Kidney (tissue), 14 donors: Measurements from ENCODE around the gene FOXB2. TPM values are rescaled to one million over a fixed set of nuclear protein-coding genes. Genes with fewer than 3 reads are reported as not detected.
A peak's percentile ranks its signal among the peaks of the same experiment; 100 is the strongest.

Source experiments
- DNase-seq, 5 donors: peaks; one replicate each; pipeline ENCODE4 v3.0.0-alpha.2; 2013 to 2020
- FAIRE-seq: peaks from 2 replicates; lab custom pipeline; 2012; peaks lifted over from hg19 to GRCh38; lab: Jason Lieb, UNC
- H3K27ac ChIP-seq, 2 donors: one replicate each; pipeline ENCODE4 v1.7.0; 2013; ENCODE audit warnings: low read depth in 2 of 2, low read length in 2 of 2, inconsistent platforms in 1 of 2
- H3K27me3 ChIP-seq: one replicate; pipeline ENCODE4 v1.7.1; 2013; ENCODE audit warnings: low read length, inconsistent platforms; ENCODE audit not compliant: control insufficient read depth, insufficient read depth
- H3K36me3 ChIP-seq, 3 donors: one replicate each; pipeline versions ENCODE4 v1.7.0 to v1.7.1; 2013; ENCODE audit warnings: low read length in 3 of 3, control low read depth in 1 of 3, inconsistent platforms in 1 of 3; ENCODE audit not compliant: insufficient read depth in 3 of 3, control insufficient read depth in 2 of 3
- H3K4me1 ChIP-seq, 3 donors: one replicate each; pipeline versions ENCODE4 v1.7.0 to v1.7.1; 2013; ENCODE audit warnings: low read length in 3 of 3, inconsistent platforms in 1 of 3, low read depth in 1 of 3; ENCODE audit not compliant: control insufficient read depth in 2 of 3, insufficient read depth in 2 of 3
- H3K4me3 ChIP-seq, 3 donors: one replicate each; pipeline versions ENCODE4 v1.7.0 to v1.8.1; 2013; ENCODE audit warnings: low read length in 3 of 3, control low read depth in 1 of 3, inconsistent platforms in 1 of 3
- H3K9ac ChIP-seq, 3 donors: one replicate each; pipeline versions ENCODE4 v1.7.0 to v1.7.1; 2013; ENCODE audit warnings: low read length in 3 of 3, control low read depth in 1 of 3, inconsistent platforms in 1 of 3
- H3K9me3 ChIP-seq, 3 donors: one replicate each; pipeline versions ENCODE4 v1.7.0 to v1.7.1; 2013; ENCODE audit warnings: low read length in 3 of 3, control low read depth in 1 of 3, inconsistent platforms in 1 of 3; ENCODE audit not compliant: control insufficient read depth in 2 of 3, insufficient read depth in 1 of 3
- CTCF ChIP-seq: IDR thresholded peaks from 3 replicates; pipeline ENCODE4 v1.5.1; 2012; ENCODE audit warnings: mild to moderate bottlenecking, moderate library complexity, borderline replicate concordance; ENCODE audit not compliant: insufficient read depth; ENCODE audit errors: extremely low read depth
- intact Hi-C: fragments of 100-400 bp; cut with DNase I; formaldehyde crosslinking; loops from one replicate; pipeline ENCODE4 v1.11.1; 2022
- polyA plus RNA-seq: library from polyadenylated mRNA; stranded (reverse); fragments of 350-450 nt; fragmentation: Illumina TruSeq; extraction: RNeasy Lipid Tissue Mini Kit (QIAGEN cat#74804); gene quantifications from one replicate; pipeline ENCODE4 v1.2.3, GENCODE V29; 2014; ENCODE audit warnings: low read depth, low replicate concordance; ENCODE audit not compliant: insufficient read depth
- total RNA-seq: library from RNA; stranded (reverse); fragmentation: NEBNext Ultra II Directional; extraction: Animal tissue kit (Norgen Biotek cat#: 25700); gene quantifications from one replicate; pipeline ENCODE4 v1.2.1, GENCODE V29; 2021
- donor health status: control.
- donor health status: control.
- donor health status: control.
- donor health status: control.
- donor health status: control.
- donor health status: DM: yes; HTN: yes; CAD: no.
- donor health status: Normal renal cell carcinoma (clear cell type).

Gene FOXB2
- total and polyA plus RNA-seq, 2 donors from 2014 or later, result not detected

- intact Hi-C loops, result no loop called here
Observed at GRCh38 chr9:77003366-77003765, 16.1 kb upstream of the FOXB2 start.

GRCh38 chr9:77005216-77005615 is 14.2 kb upstream of the FOXB2 start:
- H3K27ac ChIP-seq, result no peak overlapping the region
- no peak overlapping the region for H3K9ac ChIP-seq
- FAIRE-seq, result no peak
- no peak overlapping the region for H3K4me3 ChIP-seq
- H3K9me3 ChIP-seq, result no peaks in the 10 kb centered on the region
- H3K4me1 ChIP-seq, result no peaks in the 10 kb centered on the region
- TF ChIP-seq CTCF, result no peak
- peak in 2 of 5 donors; percentile 49 to 74 for DNase-seq
- peaks cover 9% of the 10 kb centered on the region for H3K27me3 ChIP-seq
- intact Hi-C loops, result no loop called here
- no peaks in the 10 kb centered on the region for H3K36me3 ChIP-seq

More at GRCh38 chr9:77003366-77003765, 16.1 kb upstream of the FOXB2 start:
- Histone ChIP-seq H3K27ac (no peak overlapping the region), H3K9me3 (no peaks in the 10 kb centered on the region), H3K36me3 (no peaks in the 10 kb centered on the region), H3K27me3 (peaks cover 2% of the 10 kb centered on the region), H3K4me3 (no peak overlapping the region), H3K4me1 (no peaks in the 10 kb centered on the region), H3K9ac (no peak overlapping the region)
- no peak for TF ChIP-seq CTCF
- FAIRE-seq (no peak), DNase-seq (no peak)

- no peak overlapping the region for H3K9ac ChIP-seq
- no peak for TF ChIP-seq CTCF
- H3K4me3 ChIP-seq, result no peak overlapping the region
- H3K36me3 ChIP-seq, result no peaks in the 10 kb centered on the region
- H3K27ac ChIP-seq, result no peak overlapping the region
- DNase-seq, result no peak
- peaks cover 0 to 2% (median 0%) of the 10 kb centered on the region in 3 donors for H3K9me3 ChIP-seq
- H3K4me1 ChIP-seq, result no peaks in the 10 kb centered on the region
- FAIRE-seq, result no peak
- intact Hi-C loops, result no loop called here
- peaks cover 58% of the 10 kb centered on the region for H3K27me3 ChIP-seq
Observed at GRCh38 chr9:77010527-77010926, 8.9 kb upstream of the FOXB2 start.
